Measurements from ENCODE around the gene GCGR. TPM values are rescaled to one million over a fixed set of nuclear protein-coding genes. Genes with fewer than 3 reads are reported as not detected.

Gene GCGR
- total and polyA plus RNA-seq, 10 of the 15 experiments (the other 5 are each of a cell fraction or from before 2014, with no cell fraction given) = not detected

DNA sequence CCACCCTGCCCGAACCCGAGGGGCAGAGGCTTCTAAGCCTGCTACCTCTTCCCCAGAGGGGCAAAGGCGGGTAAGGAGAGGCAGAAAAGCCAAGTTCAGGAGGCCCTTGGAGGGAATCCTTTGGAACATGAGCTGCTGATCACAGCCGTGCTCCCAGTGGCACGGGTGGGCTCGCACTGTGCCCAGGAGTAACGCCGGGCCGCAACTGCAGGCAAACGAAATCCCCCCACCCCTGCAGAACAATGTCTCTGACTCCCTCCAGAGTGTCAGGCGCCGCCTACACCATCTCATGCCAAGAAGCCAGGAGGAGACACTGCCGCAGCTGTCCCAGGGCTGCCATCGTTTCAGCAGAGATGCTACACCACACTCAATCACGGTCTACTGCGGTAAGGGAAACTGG, 47.5 kb downstream of the GCGR start:
- TF ChIP-seq POLR2A (IDR thresholded peaks at IDR 0.05; ENCODE audit: low read depth, low read length) = peak; percentile 43; the same call in 1 of the 2 replicates
- TF ChIP-seq, protein P1, sequence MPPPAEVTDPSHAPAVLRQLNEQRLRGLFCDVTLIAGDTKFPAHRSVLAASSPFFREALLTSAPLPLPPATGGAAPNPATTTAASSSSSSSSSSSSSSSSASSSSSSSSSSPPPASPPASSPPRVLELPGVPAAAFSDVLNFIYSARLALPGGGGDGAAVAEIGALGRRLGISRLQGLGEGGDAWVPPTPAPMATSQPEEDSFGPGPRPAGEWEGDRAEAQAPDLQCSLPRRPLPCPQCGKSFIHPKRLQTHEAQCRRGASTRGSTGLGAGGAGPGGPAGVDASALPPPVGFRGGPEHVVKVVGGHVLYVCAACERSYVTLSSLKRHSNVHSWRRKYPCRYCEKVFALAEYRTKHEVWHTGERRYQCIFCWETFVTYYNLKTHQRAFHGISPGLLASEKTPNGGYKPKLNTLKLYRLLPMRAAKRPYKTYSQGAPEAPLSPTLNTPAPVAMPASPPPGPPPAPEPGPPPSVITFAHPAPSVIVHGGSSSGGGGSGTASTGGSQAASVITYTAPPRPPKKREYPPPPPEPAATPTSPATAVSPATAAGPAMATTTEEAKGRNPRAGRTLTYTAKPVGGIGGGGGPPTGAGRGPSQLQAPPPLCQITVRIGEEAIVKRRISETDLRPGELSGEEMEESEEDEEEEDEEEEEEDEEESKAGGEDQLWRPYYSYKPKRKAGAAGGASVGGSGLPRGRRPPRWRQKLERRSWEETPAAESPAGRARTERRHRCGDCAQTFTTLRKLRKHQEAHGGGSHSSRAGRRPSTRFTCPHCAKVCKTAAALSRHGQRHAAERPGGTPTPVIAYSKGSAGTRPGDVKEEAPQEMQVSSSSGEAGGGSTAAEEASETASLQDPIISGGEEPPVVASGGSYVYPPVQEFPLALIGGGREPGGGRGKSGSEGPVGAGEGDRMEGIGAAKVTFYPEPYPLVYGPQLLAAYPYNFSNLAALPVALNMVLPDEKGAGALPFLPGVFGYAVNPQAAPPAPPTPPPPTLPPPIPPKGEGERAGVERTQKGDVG (CRISPR knock-in tag; IDR thresholded peaks at IDR 0.05) = no peak
- ChIA-PET CTCF (interaction anchor here (1.8 kb wide), 1 partner anchor 167 kb away, joined by 3 read pairs; no protein-coding TSS in a partner anchor), RAD21 (ENCODE audit: unreplicated experiment) (no interaction called here), POLR2A (no interaction called here), SMC1A (ENCODE audit: uncharacterized antibody, unreplicated experiment) (no interaction called here)
- WGBS (ENCODE audit: insufficient coverage, insufficient replicate concordance, low lambda C conversion rate, missing lambda C conversion rate) = 99% methylated on average over 16 of the region's 16 CpGs
- DNase-seq (ENCODE audit: low read depth, low spot score) (no peak), ATAC-seq (no peak), FAIRE-seq (no peak)
- Histone ChIP-seq H3K36me3 (ENCODE audit: control insufficient read depth in 2 of 2, insufficient read depth in 2 of 2, low read length in 1 of 2) (peaks cover 35 to 37% of the 10 kb centered on the region in 2 experiments), H2AFZ (ENCODE audit: control insufficient read depth, low read depth, low read length) (no peak overlapping the region), H3K4me3 (no peak overlapping the region), H3K27me3 (replicated peaks in 1 of 2; ENCODE audit: control insufficient read depth in 2 of 2, insufficient read depth in 2 of 2, low read length in 1 of 2) (no peaks in the 10 kb centered on the region), H4K20me1 (ENCODE audit: control insufficient read depth, insufficient read depth) (no peaks in the 10 kb centered on the region), H3K9me3 (replicated peaks; ENCODE audit: control insufficient read depth, insufficient read depth, low read length) (no peaks in the 10 kb centered on the region), H3K4me2 (ENCODE audit: control insufficient read depth, insufficient read depth) (no peak overlapping the region), H3K79me2 (ENCODE audit: control insufficient read depth, insufficient read depth, low read length) (no peaks in the 10 kb centered on the region; the same call in none of the 2 replicates), H3K4me1 (ENCODE audit: control insufficient read depth, insufficient read depth, low read length) (no peaks in the 10 kb centered on the region; the same call in 1 of the 2 replicates), H3K27ac (ENCODE audit: control insufficient read depth, insufficient read depth) (no peak overlapping the region), H3K9ac (ENCODE audit: control insufficient read depth, insufficient read depth, low read length) (no peak overlapping the region)
- BruUV-seq (replicated peaks) = no TSS peak
- intact Hi-C loops (cut with micrococcal nuclease; ENCODE audit: unreplicated experiment) = no loop called here
- in situ Hi-C loops (cut with MboI) = no loop called here

DNA sequence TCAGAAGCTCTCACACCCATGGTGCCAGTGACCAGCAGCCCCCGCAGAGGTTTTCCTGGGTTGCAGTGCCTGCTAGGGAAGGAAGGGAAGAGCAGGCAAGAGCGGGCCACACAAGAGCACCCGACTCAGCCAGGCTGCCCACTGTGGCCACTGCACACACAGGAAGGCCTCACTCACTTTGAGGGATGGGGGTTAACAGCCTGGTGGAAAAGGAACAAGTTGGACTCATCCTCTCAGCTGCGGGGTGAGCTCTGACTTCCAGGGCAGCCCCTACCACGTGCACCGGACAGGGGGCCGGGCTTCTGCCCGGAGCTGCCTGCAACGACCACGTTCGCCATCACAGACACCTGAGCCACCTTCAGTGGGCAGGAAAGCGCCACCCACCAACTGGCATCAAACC, 48.3 kb downstream of the GCGR start:
- no peaks in the 10 kb centered on the region; the same call in 1 of the 2 replicates for H3K4me1 ChIP-seq (ENCODE audit: control insufficient read depth, insufficient read depth, low read length)
- in situ Hi-C loops (cut with MboI) = no loop called here
- ATAC-seq (no peak), FAIRE-seq (no peak), DNase-seq (ENCODE audit: low read depth, low spot score) (no peak)
- H3K79me2 ChIP-seq (ENCODE audit: control insufficient read depth, insufficient read depth, low read length) = peaks cover 5% of the 10 kb centered on the region
- intact Hi-C loops (cut with micrococcal nuclease; ENCODE audit: unreplicated experiment) = no loop called here
- no peak overlapping the region for H2AFZ ChIP-seq (ENCODE audit: control insufficient read depth, low read depth, low read length)
- no peak overlapping the region for H3K9ac ChIP-seq (ENCODE audit: control insufficient read depth, insufficient read depth, low read length)
- no peak overlapping the region for H3K4me2 ChIP-seq (ENCODE audit: control insufficient read depth, insufficient read depth)
- POLR2A ChIA-PET = interaction anchor here (1.2 kb wide), 1 partner anchor 15 kb away, joined by 3 read pairs; no protein-coding TSS in a partner anchor
- no peaks in the 10 kb centered on the region for H4K20me1 ChIP-seq (ENCODE audit: control insufficient read depth, insufficient read depth)
- TF ChIP-seq POLR2A (IDR thresholded peaks at IDR 0.05; ENCODE audit: low read depth, low read length) = peak; percentile 45
- TF ChIP-seq, protein P2, sequence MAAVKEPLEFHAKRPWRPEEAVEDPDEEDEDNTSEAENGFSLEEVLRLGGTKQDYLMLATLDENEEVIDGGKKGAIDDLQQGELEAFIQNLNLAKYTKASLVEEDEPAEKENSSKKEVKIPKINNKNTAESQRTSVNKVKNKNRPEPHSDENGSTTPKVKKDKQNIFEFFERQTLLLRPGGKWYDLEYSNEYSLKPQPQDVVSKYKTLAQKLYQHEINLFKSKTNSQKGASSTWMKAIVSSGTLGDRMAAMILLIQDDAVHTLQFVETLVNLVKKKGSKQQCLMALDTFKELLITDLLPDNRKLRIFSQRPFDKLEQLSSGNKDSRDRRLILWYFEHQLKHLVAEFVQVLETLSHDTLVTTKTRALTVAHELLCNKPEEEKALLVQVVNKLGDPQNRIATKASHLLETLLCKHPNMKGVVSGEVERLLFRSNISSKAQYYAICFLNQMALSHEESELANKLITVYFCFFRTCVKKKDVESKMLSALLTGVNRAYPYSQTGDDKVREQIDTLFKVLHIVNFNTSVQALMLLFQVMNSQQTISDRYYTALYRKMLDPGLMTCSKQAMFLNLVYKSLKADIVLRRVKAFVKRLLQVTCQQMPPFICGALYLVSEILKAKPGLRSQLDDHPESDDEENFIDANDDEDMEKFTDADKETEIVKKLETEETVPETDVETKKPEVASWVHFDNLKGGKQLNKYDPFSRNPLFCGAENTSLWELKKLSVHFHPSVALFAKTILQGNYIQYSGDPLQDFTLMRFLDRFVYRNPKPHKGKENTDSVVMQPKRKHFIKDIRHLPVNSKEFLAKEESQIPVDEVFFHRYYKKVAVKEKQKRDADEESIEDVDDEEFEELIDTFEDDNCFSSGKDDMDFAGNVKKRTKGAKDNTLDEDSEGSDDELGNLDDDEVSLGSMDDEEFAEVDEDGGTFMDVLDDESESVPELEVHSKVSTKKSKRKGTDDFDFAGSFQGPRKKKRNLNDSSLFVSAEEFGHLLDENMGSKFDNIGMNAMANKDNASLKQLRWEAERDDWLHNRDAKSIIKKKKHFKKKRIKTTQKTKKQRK (IDR thresholded peaks at IDR 0.05; ENCODE audit: low read depth, low read length) = no peak
- no peaks in the 10 kb centered on the region for H3K27me3 ChIP-seq (replicated peaks in 1 of 2; ENCODE audit: control insufficient read depth in 2 of 2, insufficient read depth in 2 of 2, low read length in 1 of 2)
- CTCF ChIA-PET = no interaction called here
- RAD21 ChIA-PET (ENCODE audit: unreplicated experiment) = no interaction called here
- no peak overlapping the region for H3K27ac ChIP-seq (ENCODE audit: control insufficient read depth, insufficient read depth)
- 99% methylated on average over 12 of the region's 12 CpGs for WGBS (ENCODE audit: insufficient coverage, insufficient replicate concordance, low lambda C conversion rate, missing lambda C conversion rate)
- BruUV-seq (replicated peaks) = no TSS peak
- H3K9me3 ChIP-seq (replicated peaks; ENCODE audit: control insufficient read depth, insufficient read depth, low read length) = no peaks in the 10 kb centered on the region
- H3K4me3 ChIP-seq = no peak overlapping the region
- H3K36me3 ChIP-seq (ENCODE audit: control insufficient read depth in 2 of 2, insufficient read depth in 2 of 2, low read length in 1 of 2) = peaks cover 29 to 31% of the 10 kb centered on the region in 2 experiments
- SMC1A ChIA-PET (ENCODE audit: uncharacterized antibody, unreplicated experiment) = no interaction called here
